Ramos (cell line): ENCODE data around the gene LRP1B.

Experiments
- in situ Hi-C: fragments of 300-500 bp; cut with MboI; formaldehyde crosslinking; loops from one replicate; pipeline ENCODE4 v1.14.3; 2022; ENCODE audit warnings: low sequenced_read_pairs; ENCODE audit not compliant: unreplicated experiment

LRP1B gene

DNA sequence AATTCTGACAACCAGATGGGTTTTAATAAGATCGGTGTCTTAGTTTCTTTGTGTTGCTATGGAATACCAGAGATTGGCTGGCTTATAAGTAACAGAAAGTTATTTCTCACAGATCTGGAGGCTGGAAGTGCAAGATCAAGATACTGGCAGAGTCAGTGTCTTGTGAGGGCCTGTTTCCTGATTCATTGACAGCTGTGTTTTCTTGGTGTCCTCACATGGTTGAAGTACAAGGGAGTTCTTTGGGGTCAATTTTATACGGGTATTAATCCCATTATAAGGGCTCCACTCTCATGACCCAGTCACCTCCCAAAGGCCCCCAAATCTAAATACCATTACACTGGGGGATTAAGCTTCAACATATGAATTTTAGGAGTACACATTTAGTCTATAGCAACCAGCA, 421.1 kb downstream of the LRP1B start:
- in situ Hi-C loops = no loop called here

DNA sequence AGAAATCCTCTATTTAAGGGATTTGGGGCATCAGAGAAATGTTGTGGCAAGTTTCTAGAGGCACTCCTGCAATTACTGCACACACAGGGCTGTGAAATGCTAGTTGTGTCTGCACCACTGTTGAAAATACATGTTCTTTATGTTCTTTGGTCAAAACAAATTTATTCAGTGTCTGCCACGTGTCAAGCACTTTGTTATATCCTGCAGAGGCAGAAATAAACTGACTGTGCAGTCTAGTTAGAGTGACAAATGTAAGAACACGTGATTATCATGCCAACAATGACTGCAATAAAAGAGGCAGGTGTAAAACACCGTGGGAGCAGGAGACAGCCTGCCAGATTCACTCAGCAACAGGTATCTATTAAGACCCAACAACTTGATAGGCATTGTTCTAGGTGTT, 423.3 kb downstream of the LRP1B start:
- in situ Hi-C loops = no loop called here

- in situ Hi-C loops = no loop called here
Observed at GRCh38 chr2:141704541-141704940, 426.3 kb downstream of the LRP1B start.

GRCh38 chr2:141703501-141703900, 427.3 kb downstream of the LRP1B start:
- in situ Hi-C loops = no loop called here

- in situ Hi-C loops = no loop called here
Observed at GRCh38 chr2:141701618-141702017, 429.2 kb downstream of the LRP1B start.

GRCh38 chr2:141699573-141699972, 431.2 kb downstream of the LRP1B start:
- in situ Hi-C loops = no loop called here

GRCh38 chr2:141698500-141698899, 432.3 kb downstream of the LRP1B start:
- in situ Hi-C loops = no loop called here

DNA sequence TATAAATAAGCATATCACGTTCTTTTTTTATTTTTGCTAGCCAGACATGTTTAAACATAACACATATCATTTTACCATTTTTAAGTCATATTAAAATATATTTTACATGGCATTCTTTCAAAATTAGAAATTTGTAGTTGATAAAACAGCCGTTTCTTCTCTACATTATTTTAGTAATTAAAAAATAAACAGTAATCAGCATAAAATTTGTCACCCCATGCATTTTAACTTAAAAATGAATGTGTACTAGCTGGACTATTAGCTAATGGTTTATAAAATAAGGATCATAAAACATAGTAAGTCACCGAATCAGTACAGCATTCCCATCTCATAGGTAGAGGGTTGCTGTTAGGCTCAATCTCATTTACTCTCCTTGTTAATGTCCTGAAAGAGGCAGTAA, 433.8 kb downstream of the LRP1B start:
- in situ Hi-C loops = no loop called here

DNA sequence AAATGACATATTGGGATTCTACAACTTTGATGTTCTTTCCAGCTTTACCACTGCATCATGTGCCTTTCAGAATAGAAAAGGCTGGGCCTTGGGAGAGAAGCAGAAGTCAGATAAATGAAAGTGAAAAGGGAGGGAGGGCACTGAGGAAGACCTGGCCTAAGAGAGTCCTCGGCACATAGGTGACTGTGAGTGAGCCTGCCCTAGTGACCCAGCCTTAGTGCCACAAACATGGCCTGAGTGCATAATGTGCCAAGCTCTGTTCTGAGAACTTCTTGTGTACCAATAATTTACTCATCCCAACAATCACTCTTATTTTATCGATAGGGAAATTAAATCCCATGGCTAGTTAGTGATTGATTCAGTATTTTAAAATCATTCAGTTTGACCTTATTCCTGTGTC, 436.6 kb downstream of the LRP1B start:
- in situ Hi-C loops = no loop called here

DNA sequence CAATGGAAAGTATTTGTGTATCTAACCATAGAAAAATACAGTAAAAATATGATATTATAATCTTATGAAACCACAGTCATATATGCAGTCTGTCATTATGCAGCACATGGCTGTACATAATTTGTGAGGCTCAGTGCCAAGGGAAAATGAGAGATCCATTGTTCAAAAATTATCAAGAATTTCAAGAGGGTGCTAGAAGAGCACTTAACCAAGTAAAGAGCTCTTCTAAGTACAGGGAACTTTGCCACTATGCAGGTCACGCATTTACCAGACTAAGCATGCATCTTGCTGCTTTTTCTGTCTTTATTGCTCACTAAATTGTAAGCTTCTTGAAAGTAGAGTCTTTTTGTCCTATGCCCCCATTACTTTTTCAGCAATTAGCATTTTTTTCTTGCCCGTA, 438.0 kb downstream of the LRP1B start:
- in situ Hi-C loops = no loop called here

DNA sequence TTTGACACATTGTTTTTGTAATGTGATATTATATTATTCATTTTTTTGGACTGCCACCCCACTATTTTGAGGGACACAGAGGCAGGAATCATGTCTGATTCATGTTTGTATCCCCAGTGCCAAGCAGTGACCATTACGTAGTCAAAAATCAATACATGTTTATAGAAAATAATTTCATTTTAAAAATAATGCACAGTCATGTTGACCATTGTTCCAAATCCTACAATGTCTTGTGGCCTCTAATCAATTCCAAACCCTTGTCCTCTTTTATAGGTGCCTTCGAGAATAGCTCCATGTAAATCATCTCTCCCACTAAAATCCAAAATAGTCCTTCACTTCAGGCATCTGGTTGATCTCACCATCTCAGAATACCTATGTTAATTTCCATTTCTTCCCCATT, 454.7 kb downstream of the LRP1B start:
- in situ Hi-C loops = no loop called here

GRCh38 chr2:141666191-141666590, 464.6 kb downstream of the LRP1B start:
- in situ Hi-C loops = no loop called here

- in situ Hi-C loops = no loop called here
Observed at GRCh38 chr2:141660232-141660631, 470.6 kb downstream of the LRP1B start.

DNA sequence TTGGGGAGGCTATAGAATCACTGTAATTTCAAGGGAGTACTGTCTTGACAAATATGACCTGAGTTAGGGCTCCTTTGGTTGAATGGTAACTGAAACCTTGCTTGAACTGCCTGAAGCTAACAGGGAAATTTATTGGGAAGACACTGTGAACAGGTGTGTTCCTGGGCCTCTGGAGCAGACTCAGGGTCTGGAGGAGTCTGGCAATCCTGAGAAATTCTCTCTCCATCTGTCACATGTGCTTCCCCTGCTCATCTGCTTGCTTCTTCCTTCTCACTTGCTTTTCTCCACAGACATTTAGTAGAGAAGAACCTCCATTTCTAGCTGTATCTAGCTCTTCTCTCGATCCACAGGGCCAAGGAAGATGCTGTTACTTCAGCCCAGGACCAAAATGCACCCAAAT, 476.5 kb downstream of the LRP1B start:
- in situ Hi-C loops = no loop called here

GRCh38 chr2:141653184-141653583, 477.6 kb downstream of the LRP1B start:
- in situ Hi-C loops = no loop called here

- in situ Hi-C loops = no loop called here
Observed at GRCh38 chr2:141652308-141652707, 478.5 kb downstream of the LRP1B start.

GRCh38 chr2:141647353-141647752, 483.5 kb downstream of the LRP1B start:
- in situ Hi-C loops = no loop called here

DNA sequence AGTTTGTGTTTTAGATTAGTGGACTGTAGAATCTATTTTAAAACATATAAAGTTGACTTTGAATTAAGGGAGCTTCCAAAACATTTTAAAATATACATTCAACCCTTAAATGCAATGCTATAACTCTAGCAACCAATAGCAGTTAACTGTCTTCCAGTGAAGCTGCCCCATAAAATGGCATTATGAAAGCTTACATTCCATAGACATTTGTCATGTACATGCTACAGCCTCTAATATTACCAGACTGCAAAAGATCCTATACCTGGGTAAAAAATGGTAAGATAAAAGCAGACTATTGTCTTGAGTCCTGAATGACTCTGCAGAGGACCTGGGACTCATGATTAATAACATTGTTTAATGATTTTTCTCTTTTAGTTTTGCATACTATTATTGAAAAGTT, 489.4 kb downstream of the LRP1B start:
- in situ Hi-C loops = no loop called here

GRCh38 chr2:141639809-141640208, 491.0 kb downstream of the LRP1B start:
- in situ Hi-C loops = no loop called here

DNA sequence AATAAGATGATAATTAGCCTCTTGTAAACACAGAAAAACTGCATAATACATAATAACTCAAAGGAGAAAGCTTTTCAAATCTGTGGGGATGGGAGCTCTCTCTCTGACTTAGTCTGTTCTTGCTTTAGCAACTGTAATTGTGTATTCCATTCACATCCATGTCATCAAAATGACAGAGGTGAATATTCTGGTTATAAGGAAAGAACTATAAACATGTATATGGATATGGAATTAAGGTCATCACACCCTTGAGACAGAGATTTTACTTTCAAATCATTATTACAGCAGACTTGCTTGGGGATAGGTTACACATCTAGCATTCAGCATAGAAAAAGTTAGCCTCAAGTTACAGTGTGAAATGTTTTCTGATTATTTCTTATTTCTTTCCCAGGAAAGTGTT, 497.7 kb downstream of the LRP1B start:
- in situ Hi-C loops = no loop called here

GRCh38 chr2:141630407-141630930, 500.3 kb downstream of the LRP1B start:
- in situ Hi-C loops = no loop called here

DNA sequence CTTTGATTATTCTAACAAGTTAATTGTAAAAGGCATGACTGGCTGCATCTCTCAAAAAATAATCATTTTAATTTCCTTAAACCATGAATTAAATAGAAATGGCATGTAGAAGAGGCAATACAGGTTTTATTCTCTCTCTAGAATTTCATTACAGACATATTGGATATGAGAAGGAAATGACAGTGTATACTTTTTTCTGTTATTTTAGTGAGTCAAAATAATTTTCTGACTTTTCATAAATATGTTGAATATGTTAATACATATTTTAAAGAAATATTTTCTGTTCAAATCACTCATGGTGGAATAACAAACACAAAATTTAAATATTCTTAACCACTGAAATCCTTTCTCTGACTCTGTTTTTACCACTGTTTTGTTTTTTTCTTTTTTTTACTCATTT, 510.4 kb downstream of the LRP1B start:
- in situ Hi-C loops = no loop called here

GRCh38 chr2:141618457-141618856, 512.4 kb downstream of the LRP1B start:
- in situ Hi-C loops = no loop called here
